ENCODE measurements around the gene USP35. TPM values are rescaled to one million over a fixed set of nuclear protein-coding genes. Genes with fewer than 3 reads are reported as not detected.

The USP35 gene
- 10.9 and 11.1 TPM in 2 replicates for total RNA-seq
- long read RNA-seq, result 0 reads

GRCh38 chr11:78188286-78189173, at the start of gene USP35, which contains the start of gene KCTD21:
USP35 (plus strand) TSS chr11:78188919; CDS start chr11:78196246, 7,327 bp downstream.
KCTD21 (minus strand) TSS chr11:78188626; CDS start chr11:78174554, 14,072 bp downstream.
- Mint-ChIP-seq H3K4me1 (ENCODE audit: unreplicated experiment) (peaks cover 48% of the 10 kb centered on the region), H3K27ac (ENCODE audit: unreplicated experiment) (peak within 1 kb of the TSS; percentile 86), H3K36me3 (ENCODE audit: unreplicated experiment) (no peaks in the 10 kb centered on the region), H3K9me3 (ENCODE audit: unreplicated experiment) (no peaks in the 10 kb centered on the region), H3K27me3 (ENCODE audit: unreplicated experiment) (no peaks in the 10 kb centered on the region), H3K4me3 (ENCODE audit: unreplicated experiment) (peak within 1 kb of the TSS; percentile 99)
- TF ChIP-seq CTCF (IDR thresholded peaks at IDR 0.05), result no peak
- peak; percentile 98 for DNase-seq (ENCODE audit: extremely low spot score, unreplicated experiment)

GRCh38 chr11:78139422-78140391, 49.0 kb upstream of the USP35 start, which contains the start of gene ALG8:
ALG8 (minus strand) TSS chr11:78139626; CDS start chr11:78139588, 38 bp downstream.
- H3K9me3 Mint-ChIP-seq (ENCODE audit: unreplicated experiment), result no peaks in the 10 kb centered on the region
- H3K27ac Mint-ChIP-seq (ENCODE audit: unreplicated experiment), result peak within 1 kb of the TSS; percentile 91
- peak; percentile 99 for DNase-seq (ENCODE audit: extremely low spot score, unreplicated experiment)
- no peak for TF ChIP-seq CTCF (IDR thresholded peaks at IDR 0.05)
- no peaks in the 10 kb centered on the region for H3K27me3 Mint-ChIP-seq (ENCODE audit: unreplicated experiment)
- peaks cover 10% of the 10 kb centered on the region for H3K36me3 Mint-ChIP-seq (ENCODE audit: unreplicated experiment)
- peak within 1 kb of the TSS; percentile 95 for H3K4me3 Mint-ChIP-seq (ENCODE audit: unreplicated experiment)
- peaks cover 30% of the 10 kb centered on the region for H3K4me1 Mint-ChIP-seq (ENCODE audit: unreplicated experiment)

- Mint-ChIP-seq H3K36me3 (ENCODE audit: unreplicated experiment) (peaks cover 10% of the 10 kb centered on the region), H3K4me3 (ENCODE audit: unreplicated experiment) (peak overlapping the region; percentile 95), H3K9me3 (ENCODE audit: unreplicated experiment) (no peaks in the 10 kb centered on the region), H3K27me3 (ENCODE audit: unreplicated experiment) (no peaks in the 10 kb centered on the region), H3K4me1 (ENCODE audit: unreplicated experiment) (peaks cover 30% of the 10 kb centered on the region), H3K27ac (ENCODE audit: unreplicated experiment) (no peak overlapping the region)
- no peak for TF ChIP-seq CTCF (IDR thresholded peaks at IDR 0.05)
- no peak for DNase-seq (ENCODE audit: extremely low spot score, unreplicated experiment)
Measured at GRCh38 chr11:78140392-78141077, 48.2 kb upstream of the USP35 start.

- Mint-ChIP-seq H3K4me1 (ENCODE audit: unreplicated experiment) (peaks cover 8% of the 10 kb centered on the region), H3K9me3 (ENCODE audit: unreplicated experiment) (no peaks in the 10 kb centered on the region), H3K4me3 (ENCODE audit: unreplicated experiment) (no peak overlapping the region), H3K27me3 (ENCODE audit: unreplicated experiment) (no peaks in the 10 kb centered on the region), H3K36me3 (ENCODE audit: unreplicated experiment) (peaks cover 4% of the 10 kb centered on the region), H3K27ac (ENCODE audit: unreplicated experiment) (no peak overlapping the region)
- no peak for DNase-seq (ENCODE audit: extremely low spot score, unreplicated experiment)
- no peak for TF ChIP-seq CTCF (IDR thresholded peaks at IDR 0.05)
Measured at GRCh38 chr11:78145511-78146025, 43.2 kb upstream of the USP35 start.

Measured in osteocyte (in vitro differentiated cells).